IMR-90 (cell line): ENCODE results near the gene SPSB2. TPM values are rescaled to one million over a fixed set of nuclear protein-coding genes. Genes with fewer than 3 reads are reported as not detected.
A peak's percentile ranks its signal among the peaks of the same experiment; 100 is the strongest.

ENCODE experiments used
- ATAC-seq: fragments of 200-7000 bp; cut with Tn5 transposase; 2 replicates; pipeline ENCODE4 v1.9.1; 2020; ENCODE audit warnings: low read depth, mild to moderate bottlenecking, moderate library complexity
- BruUV-seq: library from RNA; stranded (reverse); fragments of 400-500 nt; replicated peaks from 2 replicates; lab custom pipeline; 2021; lab: Mats Ljungman, UMichigan
- CTCF ChIA-PET: fragments of 300-600 bp; formaldehyde crosslinking; extraction: SDS; loops from one replicate; lab custom pipeline; 2021; ENCODE audit warnings: antibody characterized with exemption; lab: Yijun Ruan, JAX
- POLR2A ChIA-PET: fragments of 300-600 bp; sonication (Branson Sonifier 250); formaldehyde crosslinking; loops from one replicate; lab custom pipeline; 2022; ENCODE audit warnings: antibody characterized with exemption; ENCODE audit not compliant: unreplicated experiment; lab: Charles Lee
- DNase-seq: peaks from one replicate; pipeline ENCODE4 v3.0.0; 2013
- H2AFZ ChIP-seq: replicated peaks from 2 replicates; pipeline ENCODE3; 2013; ENCODE audit warnings: low read length, mild to moderate bottlenecking; ENCODE audit not compliant: poor library complexity
- H2AK5ac ChIP-seq: 2 replicates; pipeline ENCODE4 v1.6.1; 2013; ENCODE audit warnings: low read depth, low read length, inconsistent platforms
- H2AK9ac ChIP-seq: replicated peaks from 2 replicates; pipeline ENCODE3; 2013; ENCODE audit warnings: mild to moderate bottlenecking, low read depth, low read length, moderate library complexity; ENCODE audit not compliant: poor library complexity
- H2BK120ac ChIP-seq: 2 replicates; pipeline ENCODE4 v1.6.1; 2013; ENCODE audit warnings: low read depth, low read length, inconsistent platforms
- H2BK15ac ChIP-seq: 3 replicates; pipeline ENCODE4 v1.6.1; 2013; ENCODE audit warnings: low read depth, low read length, inconsistent platforms
- H2BK20ac ChIP-seq: 2 replicates; pipeline ENCODE4 v1.6.1; 2013; ENCODE audit warnings: low read depth, mild to moderate bottlenecking, inconsistent platforms, low read length, moderate library complexity
- H2BK5ac ChIP-seq: 2 replicates; pipeline ENCODE4 v1.6.1; 2013; ENCODE audit warnings: mild to moderate bottlenecking, low read depth, low read length, inconsistent platforms; ENCODE audit not compliant: poor library complexity, severe bottlenecking
- H3K14ac ChIP-seq: replicated peaks from 2 replicates; pipeline ENCODE4 v1.6.1; 2013; ENCODE audit warnings: low read depth, low read length, inconsistent platforms
- H3K18ac ChIP-seq: 2 replicates; pipeline ENCODE4 v1.6.1; 2013; ENCODE audit warnings: low read depth, low read length, control low read depth
- H3K23ac ChIP-seq: 2 replicates; pipeline ENCODE4 v1.6.1; 2013; ENCODE audit warnings: low read depth, low read length, inconsistent platforms
- H3K27ac ChIP-seq: 2 replicates; pipeline ENCODE4 v1.5.1; 2013; ENCODE audit warnings: mild to moderate bottlenecking, control low read depth, low read length; ENCODE audit not compliant: insufficient read depth
- H3K27me3 ChIP-seq: 2 replicates; pipeline ENCODE4 v1.6.1; 2013; ENCODE audit warnings: low read length; ENCODE audit not compliant: control insufficient read depth, insufficient read depth
- H3K36me3 ChIP-seq: 2 replicates; pipeline ENCODE4 v1.6.1; 2013; ENCODE audit warnings: low read length, mixed read lengths; ENCODE audit not compliant: control insufficient read depth, insufficient read depth
- H3K4ac ChIP-seq: 2 replicates; pipeline ENCODE4 v1.6.1; 2013; ENCODE audit warnings: low read depth, low read length, inconsistent platforms
- H3K4me1 ChIP-seq: 2 replicates; pipeline ENCODE4 v1.6.1; 2013; ENCODE audit warnings: low read length, mixed read lengths; ENCODE audit not compliant: control insufficient read depth, insufficient read depth
- H3K4me2 ChIP-seq: 2 replicates; pipeline ENCODE4 v1.6.1; 2013; ENCODE audit warnings: low read depth, mild to moderate bottlenecking, control low read depth, low read length, moderate library complexity
- H3K4me3 ChIP-seq: 2 replicates; pipeline ENCODE4 v1.5.1; 2013; ENCODE audit warnings: low read depth, mild to moderate bottlenecking, control low read depth, low read length, moderate library complexity; ENCODE audit not compliant: insufficient read depth
- H3K56ac ChIP-seq: 2 replicates; pipeline ENCODE4 v1.6.1; 2013; ENCODE audit warnings: low read length, inconsistent platforms; ENCODE audit not compliant: insufficient read depth; ENCODE audit errors: extremely low read depth
- H3K79me1 ChIP-seq, 2 experiments: 2 replicates each; pipeline ENCODE4 v1.6.1; 2013; ENCODE audit warnings: low read length in 2 of 2, inconsistent platforms in 1 of 2, low read depth in 1 of 2
- H3K9ac ChIP-seq: 2 replicates; pipeline ENCODE4 v1.6.1; 2013; ENCODE audit warnings: low read depth, low read length, control low read depth
- H3K9me1 ChIP-seq: 2 replicates; pipeline ENCODE4 v1.6.1; 2013; ENCODE audit warnings: low read length, inconsistent platforms; ENCODE audit not compliant: insufficient read depth
- H3K9me3 ChIP-seq: 2 replicates; pipeline ENCODE4 v1.6.1; 2013; ENCODE audit warnings: low read length; ENCODE audit not compliant: control insufficient read depth, insufficient read depth
- H4K20me1 ChIP-seq: 2 replicates; pipeline ENCODE4 v1.6.1; 2013; ENCODE audit warnings: low read length, inconsistent platforms; ENCODE audit not compliant: insufficient read depth
- H4K5ac ChIP-seq: 2 replicates; pipeline ENCODE4 v1.6.1; 2013; ENCODE audit warnings: mild to moderate bottlenecking, low read depth, low read length, control low read depth
- H4K8ac ChIP-seq, 2 experiments: 2 replicates each; pipeline ENCODE4 v1.6.1; 2013; ENCODE audit warnings: low read depth in 2 of 2, low read length in 2 of 2, control low read depth in 1 of 2, inconsistent platforms in 1 of 2
- H4K91ac ChIP-seq: 2 replicates; pipeline ENCODE4 v1.6.1; 2013; ENCODE audit warnings: low read depth, low read length, inconsistent platforms; ENCODE audit not compliant: insufficient read depth
- BHLHE40 ChIP-seq: fragments of 150-350 bp; IDR thresholded peaks from 2 replicates; pipeline ENCODE4 v1.6.1; 2016; ENCODE audit warnings: mild to moderate bottlenecking, low read depth, low read length
- CEBPB ChIP-seq: IDR thresholded peaks from 2 replicates; pipeline ENCODE4 v1.6.1; 2012; ENCODE audit warnings: low read depth, low read length, improper control_type of control experiment
- CHD1 ChIP-seq: IDR thresholded peaks from 2 replicates; pipeline ENCODE4 v1.6.1; 2012; ENCODE audit warnings: low read depth, low read length, improper control_type of control experiment
- FOS ChIP-seq: fragments of 150-350 bp; IDR thresholded peaks from 2 replicates; pipeline ENCODE4 v1.6.1; 2016; ENCODE audit warnings: low read depth, low read length
- MAFK ChIP-seq: IDR thresholded peaks from 2 replicates; pipeline ENCODE4 v1.6.1; 2012; ENCODE audit warnings: low read depth, low read length, improper control_type of control experiment
- MAZ ChIP-seq: IDR thresholded peaks from 2 replicates; pipeline ENCODE4 v1.6.1; 2012; ENCODE audit warnings: low read depth, mild to moderate bottlenecking, low read length, improper control_type of control experiment, moderate library complexity, borderline replicate concordance
- MXI1 ChIP-seq: IDR thresholded peaks from 2 replicates; pipeline ENCODE4 v1.6.1; 2012; ENCODE audit warnings: low read depth, mild to moderate bottlenecking, low read length, moderate library complexity, borderline replicate concordance
- POLR2A ChIP-seq: IDR thresholded peaks from 2 replicates; pipeline ENCODE4 v1.6.1; 2012; ENCODE audit warnings: mild to moderate bottlenecking, low read depth, low read length
- RAD21 ChIP-seq: IDR thresholded peaks from 2 replicates; pipeline ENCODE4 v1.6.1; 2012; ENCODE audit warnings: low read length, improper control_type of control experiment
- RCOR1 ChIP-seq: IDR thresholded peaks from 2 replicates; pipeline ENCODE4 v1.6.1; 2012; ENCODE audit warnings: mild to moderate bottlenecking, low read length, improper control_type of control experiment; ENCODE audit not compliant: insufficient replicate concordance
- RFX5 ChIP-seq: IDR thresholded peaks from 2 replicates; pipeline ENCODE4 v1.8.0; 2012; ENCODE audit warnings: low read depth, mild to moderate bottlenecking, low read length, moderate library complexity
- SMC3 ChIP-seq: fragments of 150-350 bp; IDR thresholded peaks from 2 replicates; pipeline ENCODE4 v1.6.1; 2016; ENCODE audit warnings: low read depth, mild to moderate bottlenecking, antibody characterized with exemption, low read length, moderate library complexity
- WGBS, 2 experiments: methylation state at CpG; one replicate each; pipeline versions ENCODE4 v1.1.5 to v1.1.7; 2013; ENCODE audit warnings: missing lambda C conversion rate in 2 of 2; ENCODE audit not compliant: insufficient read length in 1 of 2; ENCODE audit errors: extremely low coverage in 2 of 2; 5-methylcytosine and 5-hydroxymethylcytosine counted together
- dilution Hi-C: fragments of 300-500 bp; cut with HindIII; formaldehyde crosslinking; loops from one replicate; pipeline ENCODE4 v1.14.3; 2018; ENCODE audit warnings: low sequenced_read_pairs; ENCODE audit not compliant: unreplicated experiment
- in situ Hi-C: fragments of 300-500 bp; cut with MboI; formaldehyde crosslinking; loops from 3 replicates; pipeline ENCODE4 v1.14.3; 2019; ENCODE audit warnings: low sequenced_read_pairs, inconsistent platforms, mixed read lengths
- intact Hi-C: fragments of 100-400 bp; cut with micrococcal nuclease; formaldehyde crosslinking; loops from 2 replicates; pipeline ENCODE4 v1.10.0; 2022
- polyA plus RNA-seq, 3 experiments: library from polyadenylated mRNA; depleted of rRNA; stranded (reverse); fragments of >200 nt; gene quantifications; 2 replicates each; pipeline ENCODE4 v1.2.3, GENCODE V29; 2012; ENCODE audit warnings: low replicate concordance in 1 of 3
- total RNA-seq: library from RNA; depleted of rRNA; stranded (reverse); fragments of >200 nt; gene quantifications from 2 replicates; pipeline ENCODE4 v1.2.3, GENCODE V29; 2012
- TF ChIP-seq, protein P1 (sequence below): conservative IDR thresholded peaks from 2 replicates; pipeline ENCODE4 v1.5.1; 2012; ENCODE audit warnings: mild to moderate bottlenecking, low read depth, low read length, improper control_type of control experiment
- TF ChIP-seq, protein P2 (sequence below): fragments of 150-350 bp; IDR thresholded peaks from 2 replicates; pipeline ENCODE4 v1.6.1; 2016; ENCODE audit warnings: low read depth, mild to moderate bottlenecking, low read length, moderate library complexity, borderline replicate concordance
- TF ChIP-seq, protein P3 (sequence below): fragments of 150-350 bp; IDR thresholded peaks from 2 replicates; pipeline ENCODE4 v1.6.1; 2017; ENCODE audit warnings: mild to moderate bottlenecking, antibody characterized with exemption, low read length, low read depth

The SPSB2 gene
- total and polyA plus RNA-seq, 2 of the 4 experiments (the other 2 are of a cell fraction): 1.3 to 4.1 TPM

DNA sequence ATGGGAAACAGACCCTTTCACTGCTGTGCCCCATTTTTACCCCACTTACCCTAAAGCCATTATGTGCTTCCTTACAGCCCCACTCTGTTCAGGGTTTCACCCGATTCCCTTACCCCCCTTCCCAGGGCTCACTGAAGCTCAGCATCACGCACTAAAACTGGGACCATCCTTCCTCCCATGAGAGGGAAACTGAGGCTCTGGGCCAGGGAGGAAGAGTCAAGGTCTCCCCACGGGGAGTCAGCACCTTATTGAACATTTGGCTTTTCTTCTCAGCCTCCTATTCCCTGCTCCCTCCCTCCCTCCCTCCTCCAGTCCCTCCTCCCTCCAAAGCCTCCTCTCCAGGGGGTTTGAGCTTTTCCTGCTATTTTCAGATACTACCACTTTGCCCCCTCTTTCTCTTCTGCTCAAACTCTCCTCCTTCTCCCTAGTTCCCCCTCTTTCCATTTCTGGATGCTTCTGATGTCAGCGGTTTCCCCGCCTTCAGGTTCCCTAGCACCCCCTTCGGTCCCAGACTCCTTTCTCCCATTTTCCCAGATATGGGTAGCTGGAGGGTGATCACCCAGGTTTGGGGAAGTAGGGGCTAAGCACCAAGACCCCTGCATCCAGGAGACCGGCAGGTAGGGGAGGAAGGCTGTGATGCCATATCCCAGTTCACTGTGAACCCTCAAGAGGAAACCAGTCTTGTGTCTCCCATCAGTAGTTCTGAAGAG lies 50.5 kb downstream of the SPSB2 start:
- Histone ChIP-seq H2BK15ac (no peak overlapping the region), H3K4ac (no peak overlapping the region), H3K36me3 (peaks cover 3% of the 10 kb centered on the region), H3K27ac (no peak overlapping the region), H2AK5ac (peak overlapping the region; percentile 28), H3K56ac (no peak overlapping the region), H3K27me3 (peaks cover 2% of the 10 kb centered on the region; the same call in 1 of the 2 replicates), H4K20me1 (no peaks in the 10 kb centered on the region), H4K91ac (peak overlapping the region; percentile 1; the same call in 1 of the 2 replicates), H3K9me1 (peaks cover 5% of the 10 kb centered on the region), H4K5ac (no peak overlapping the region), H3K18ac (no peak overlapping the region), H2BK5ac (no peak overlapping the region), H3K4me2 (peak overlapping the region; percentile 86; the same call in 1 of the 2 replicates), H3K9me3 (no peaks in the 10 kb centered on the region), H2BK20ac (no peak overlapping the region), H3K9ac (no peak overlapping the region), H2BK120ac (no peak overlapping the region), H2AK9ac (peak overlapping the region; percentile 94), H4K8ac (no peak overlapping the region), H3K4me1 (peaks cover 18% of the 10 kb centered on the region), H2AFZ (no peak overlapping the region), H3K14ac (no peak overlapping the region), H3K79me1 (peaks cover 0 to 26% of the 10 kb centered on the region in 2 experiments; a peak in 2 of 4 replicates), H3K23ac (no peak overlapping the region), H3K4me3 (no peak overlapping the region)
- BruUV-seq: no TSS peak
- CTCF ChIA-PET: no interaction called here
- in situ Hi-C loops: loop anchor here (10.0 kb wide), 1 partner anchor 208 kb away; no protein-coding TSS in a partner anchor
- TF ChIP-seq MAFK (no peak), BHLHE40 (no peak), MXI1 (no peak), RFX5 (no peak), FOS (no peak), CHD1 (no peak), POLR2A (no peak), RAD21 (no peak), RCOR1 (no peak), CEBPB (no peak), MAZ (no peak), SMC3 (no peak)
- TF ChIP-seq, protein P1, sequence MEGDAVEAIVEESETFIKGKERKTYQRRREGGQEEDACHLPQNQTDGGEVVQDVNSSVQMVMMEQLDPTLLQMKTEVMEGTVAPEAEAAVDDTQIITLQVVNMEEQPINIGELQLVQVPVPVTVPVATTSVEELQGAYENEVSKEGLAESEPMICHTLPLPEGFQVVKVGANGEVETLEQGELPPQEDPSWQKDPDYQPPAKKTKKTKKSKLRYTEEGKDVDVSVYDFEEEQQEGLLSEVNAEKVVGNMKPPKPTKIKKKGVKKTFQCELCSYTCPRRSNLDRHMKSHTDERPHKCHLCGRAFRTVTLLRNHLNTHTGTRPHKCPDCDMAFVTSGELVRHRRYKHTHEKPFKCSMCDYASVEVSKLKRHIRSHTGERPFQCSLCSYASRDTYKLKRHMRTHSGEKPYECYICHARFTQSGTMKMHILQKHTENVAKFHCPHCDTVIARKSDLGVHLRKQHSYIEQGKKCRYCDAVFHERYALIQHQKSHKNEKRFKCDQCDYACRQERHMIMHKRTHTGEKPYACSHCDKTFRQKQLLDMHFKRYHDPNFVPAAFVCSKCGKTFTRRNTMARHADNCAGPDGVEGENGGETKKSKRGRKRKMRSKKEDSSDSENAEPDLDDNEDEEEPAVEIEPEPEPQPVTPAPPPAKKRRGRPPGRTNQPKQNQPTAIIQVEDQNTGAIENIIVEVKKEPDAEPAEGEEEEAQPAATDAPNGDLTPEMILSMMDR: no peak
- TF ChIP-seq, protein P2, sequence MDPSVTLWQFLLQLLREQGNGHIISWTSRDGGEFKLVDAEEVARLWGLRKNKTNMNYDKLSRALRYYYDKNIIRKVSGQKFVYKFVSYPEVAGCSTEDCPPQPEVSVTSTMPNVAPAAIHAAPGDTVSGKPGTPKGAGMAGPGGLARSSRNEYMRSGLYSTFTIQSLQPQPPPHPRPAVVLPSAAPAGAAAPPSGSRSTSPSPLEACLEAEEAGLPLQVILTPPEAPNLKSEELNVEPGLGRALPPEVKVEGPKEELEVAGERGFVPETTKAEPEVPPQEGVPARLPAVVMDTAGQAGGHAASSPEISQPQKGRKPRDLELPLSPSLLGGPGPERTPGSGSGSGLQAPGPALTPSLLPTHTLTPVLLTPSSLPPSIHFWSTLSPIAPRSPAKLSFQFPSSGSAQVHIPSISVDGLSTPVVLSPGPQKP: no peak
- TF ChIP-seq, protein P3, sequence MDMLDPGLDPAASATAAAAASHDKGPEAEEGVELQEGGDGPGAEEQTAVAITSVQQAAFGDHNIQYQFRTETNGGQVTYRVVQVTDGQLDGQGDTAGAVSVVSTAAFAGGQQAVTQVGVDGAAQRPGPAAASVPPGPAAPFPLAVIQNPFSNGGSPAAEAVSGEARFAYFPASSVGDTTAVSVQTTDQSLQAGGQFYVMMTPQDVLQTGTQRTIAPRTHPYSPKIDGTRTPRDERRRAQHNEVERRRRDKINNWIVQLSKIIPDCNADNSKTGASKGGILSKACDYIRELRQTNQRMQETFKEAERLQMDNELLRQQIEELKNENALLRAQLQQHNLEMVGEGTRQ: no peak
- no peak for ATAC-seq
- POLR2A ChIA-PET: interaction anchor here (0.7 to 1.1 kb wide), 2 partner anchors 56 to 69 kb away, joined by 3 to 5 read pairs; partner anchors contain the start of gene MLF2
- dilution Hi-C loops: no loop called here
- no CpG with 5 or more reads among the region's 7 CpGs for WGBS, 2 experiments
- DNase-seq: no peak
- intact Hi-C loops: no loop called here
